ENCODE measurements around the gene BHLHE41.

Gene BHLHE41

GRCh38 chr12:26113181-26113654, 11.6 kb downstream of the BHLHE41 start:
- no peak for DNase-seq

DNA sequence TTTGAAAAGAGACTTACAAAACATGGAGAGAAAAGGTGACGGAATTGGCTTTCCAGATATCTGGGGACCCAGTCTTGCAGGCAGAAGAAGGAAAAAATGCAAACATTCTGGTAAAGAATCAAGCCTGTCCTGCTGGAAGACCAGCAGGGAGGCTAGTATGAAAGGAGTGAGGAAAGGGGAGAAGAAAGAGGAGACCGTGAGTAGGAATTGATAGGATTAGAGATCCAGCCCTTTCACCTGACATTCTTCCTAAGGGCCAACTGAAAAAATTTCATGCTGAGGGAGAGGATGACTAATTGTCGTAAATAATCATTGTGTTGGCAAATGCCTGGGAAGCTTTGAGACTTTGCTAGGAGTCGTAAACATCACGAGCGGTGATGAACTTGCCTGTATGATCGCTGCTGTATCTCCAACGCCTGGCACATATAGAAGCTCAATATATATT, 12.1 kb downstream of the BHLHE41 start:
- DNase-seq, result no peak

DNA sequence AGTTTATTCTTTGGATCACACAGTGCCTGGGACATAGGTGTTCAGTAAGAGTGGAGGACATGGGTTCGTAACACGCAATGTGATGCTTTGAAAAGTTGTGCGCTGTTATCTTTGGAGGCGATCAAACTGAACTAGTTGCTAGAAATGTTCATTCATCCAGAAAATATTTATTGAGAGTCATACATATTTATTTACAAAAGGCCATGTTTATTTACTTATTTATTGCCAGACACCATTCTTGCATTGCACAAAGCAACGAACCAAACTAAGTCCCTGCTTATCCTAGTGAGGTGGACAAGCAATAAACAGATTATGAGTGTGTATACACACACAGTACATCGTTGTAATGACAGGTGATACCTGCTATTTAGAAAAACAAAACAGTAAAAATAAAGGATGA, 12.6 kb downstream of the BHLHE41 start:
- no peak for DNase-seq

DNA sequence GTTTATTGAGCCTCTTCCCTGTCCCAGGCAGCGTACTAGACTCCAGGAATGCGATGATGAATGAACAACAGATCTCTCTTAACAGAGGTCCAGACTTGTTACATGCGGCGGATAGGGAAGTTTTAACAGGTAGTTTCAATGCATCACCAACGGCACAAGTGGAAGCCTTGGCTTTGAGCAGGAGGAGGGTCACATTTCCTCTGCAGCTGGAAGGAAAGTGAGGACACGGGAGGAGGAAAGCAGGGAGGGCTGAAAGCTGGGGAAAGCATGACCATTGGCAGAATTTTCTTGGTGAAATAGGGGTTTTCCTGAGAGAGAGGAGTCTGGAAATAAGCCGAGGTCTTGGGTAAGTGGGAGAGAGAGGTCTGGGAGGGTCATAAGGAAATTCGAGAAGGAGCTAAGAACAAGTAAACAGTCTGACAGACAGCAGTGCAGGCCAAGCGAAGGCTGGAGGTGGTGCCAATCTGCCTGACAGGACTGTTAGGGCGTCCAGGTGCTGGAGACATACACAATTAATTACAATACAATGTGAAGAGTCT, 15.4 kb downstream of the BHLHE41 start:
- no peak for DNase-seq

GRCh38 chr12:26108915-26109314, 15.9 kb downstream of the BHLHE41 start:
- no peak for DNase-seq

DNA sequence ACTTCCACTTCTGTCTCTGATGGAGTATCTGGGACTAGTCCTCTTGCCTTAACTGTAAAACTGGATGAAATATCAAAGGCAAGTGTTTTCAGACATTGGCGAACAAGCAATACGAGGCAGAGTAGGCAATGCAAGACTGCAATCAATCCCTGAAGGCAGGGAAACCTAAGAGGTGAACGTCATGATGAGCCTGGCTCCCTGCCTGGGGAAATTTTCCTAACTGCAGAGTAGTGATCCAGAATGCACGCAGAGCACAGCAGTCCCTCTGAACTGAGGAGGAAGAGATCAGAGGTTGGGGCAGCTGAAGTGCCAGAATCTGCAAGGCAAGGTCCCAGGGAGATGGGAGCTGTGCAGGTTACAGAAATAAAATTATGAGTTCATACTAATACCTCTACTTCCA, 18.5 kb downstream of the BHLHE41 start:
- no peak for DNase-seq

- no peak for DNase-seq
Observed at GRCh38 chr12:26102953-26103352, 21.9 kb downstream of the BHLHE41 start.

GRCh38 chr12:26101763-26102162, 23.1 kb downstream of the BHLHE41 start:
- no peak for DNase-seq

DNA sequence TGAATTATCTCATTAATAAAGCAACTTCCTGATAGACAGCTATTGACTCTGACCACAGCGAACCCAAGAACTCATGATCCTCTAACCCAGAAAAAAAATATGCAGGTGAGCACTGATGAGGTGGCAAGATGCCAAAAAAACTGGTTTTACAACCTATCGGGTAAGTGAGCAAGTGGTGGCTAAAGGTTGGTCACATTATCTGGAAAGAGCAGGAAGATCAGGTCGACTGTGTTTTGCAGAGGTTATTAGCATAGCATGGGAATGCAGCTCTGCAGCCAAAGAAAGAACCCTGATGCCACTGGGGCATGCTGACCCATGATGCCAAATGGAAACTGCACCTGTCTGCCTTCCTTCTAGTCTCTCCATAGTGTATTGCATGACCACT, 23.5 kb downstream of the BHLHE41 start:
- no peak for DNase-seq

DNA sequence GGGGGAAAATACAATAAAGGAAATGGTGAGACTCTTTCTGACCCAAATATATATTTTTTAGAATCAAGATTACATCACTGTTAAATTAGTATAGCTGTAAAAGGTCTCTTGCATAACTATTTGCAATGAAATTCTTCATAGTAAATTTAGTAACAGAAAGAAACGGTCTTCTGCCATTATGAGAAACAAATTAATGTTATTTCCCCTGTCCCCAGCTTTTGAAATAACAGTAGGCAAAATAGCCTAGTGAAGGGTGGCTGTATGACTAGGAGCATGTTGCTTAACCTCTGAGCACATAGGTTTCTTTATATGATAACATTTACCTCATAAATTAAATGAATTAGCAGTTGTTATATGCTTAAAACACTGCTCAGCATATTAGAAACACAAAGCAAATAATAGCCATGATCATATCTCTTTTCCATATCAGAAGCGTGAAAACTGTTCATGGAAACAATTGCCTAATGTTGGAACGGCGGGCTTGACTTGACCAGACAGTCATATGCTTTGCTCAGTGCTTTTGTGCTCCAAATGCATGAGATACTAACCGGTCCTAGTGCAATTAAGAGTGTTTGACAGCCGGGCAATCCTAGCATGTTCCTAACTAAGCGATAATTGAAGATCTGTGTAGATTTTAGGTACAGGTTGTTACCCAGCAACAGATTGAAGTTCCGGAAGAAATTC, 24.0 kb downstream of the BHLHE41 start:
- DNase-seq, result no peak

DNA sequence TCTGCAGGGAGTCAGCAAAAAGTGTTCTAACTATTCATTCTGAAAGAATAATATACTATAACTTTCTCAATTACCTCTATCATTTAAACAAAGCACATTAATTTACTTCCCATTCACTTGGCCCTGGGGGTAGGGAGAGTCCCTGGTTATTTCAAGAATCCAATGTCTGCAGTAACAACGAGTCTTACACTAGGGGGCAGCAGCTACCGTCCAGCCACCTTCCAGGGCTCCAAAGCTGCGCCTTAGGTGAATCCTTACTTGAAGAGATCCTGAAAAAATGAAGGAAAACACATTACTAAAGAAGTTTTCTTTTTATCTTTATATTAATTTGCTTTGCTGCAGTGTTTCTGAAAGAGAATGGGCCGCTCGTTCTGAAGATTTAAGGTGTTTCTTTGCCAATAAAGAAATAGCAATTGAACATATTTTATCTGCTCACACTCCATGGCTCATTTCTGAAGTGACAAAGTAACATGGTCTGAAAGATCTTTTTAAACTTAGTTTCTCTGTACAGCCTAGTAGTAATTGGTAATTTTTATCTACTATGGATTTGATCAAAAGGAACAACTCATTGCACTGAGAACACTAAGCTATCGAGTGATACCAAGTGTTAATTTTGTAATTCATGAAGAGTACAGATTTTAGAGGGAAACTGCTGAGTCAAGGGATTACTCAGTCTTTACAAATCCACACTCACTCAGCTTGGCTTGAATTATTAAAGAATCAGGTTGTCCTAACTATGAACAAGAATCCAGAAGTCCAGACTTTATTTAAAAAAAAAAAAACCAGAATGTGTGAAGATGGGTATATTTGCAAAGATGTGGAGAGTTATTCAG, 27.6 kb downstream of the BHLHE41 start:
- DNase-seq, result peak; percentile 34

- DNase-seq, result no peak
Observed at GRCh38 chr12:26096036-26096435, 28.8 kb downstream of the BHLHE41 start.

DNA sequence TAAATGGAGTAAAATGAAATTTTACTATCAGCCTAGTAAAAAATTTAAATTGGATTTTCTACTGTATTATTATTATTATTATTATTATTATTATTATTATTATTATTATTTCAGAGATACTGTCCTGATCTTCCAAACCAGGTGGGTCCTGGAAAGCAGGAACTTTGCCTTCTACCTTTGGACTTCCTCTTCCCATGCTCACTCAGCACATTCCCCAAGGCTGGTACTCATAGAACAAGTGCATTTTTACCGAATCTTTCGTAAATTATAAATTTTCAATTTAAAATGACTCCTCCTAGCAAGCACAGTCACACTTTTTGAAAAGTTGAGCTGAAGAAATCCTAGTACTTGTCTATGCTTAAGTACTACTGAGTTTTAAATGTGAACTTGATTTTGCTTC, 29.7 kb downstream of the BHLHE41 start:
- no peak for DNase-seq

GRCh38 chr12:26092346-26093105, 32.3 kb downstream of the BHLHE41 start:
- DNase-seq, result no peak

GRCh38 chr12:26091822-26092221, 33.0 kb downstream of the BHLHE41 start:
- no peak for DNase-seq

DNA sequence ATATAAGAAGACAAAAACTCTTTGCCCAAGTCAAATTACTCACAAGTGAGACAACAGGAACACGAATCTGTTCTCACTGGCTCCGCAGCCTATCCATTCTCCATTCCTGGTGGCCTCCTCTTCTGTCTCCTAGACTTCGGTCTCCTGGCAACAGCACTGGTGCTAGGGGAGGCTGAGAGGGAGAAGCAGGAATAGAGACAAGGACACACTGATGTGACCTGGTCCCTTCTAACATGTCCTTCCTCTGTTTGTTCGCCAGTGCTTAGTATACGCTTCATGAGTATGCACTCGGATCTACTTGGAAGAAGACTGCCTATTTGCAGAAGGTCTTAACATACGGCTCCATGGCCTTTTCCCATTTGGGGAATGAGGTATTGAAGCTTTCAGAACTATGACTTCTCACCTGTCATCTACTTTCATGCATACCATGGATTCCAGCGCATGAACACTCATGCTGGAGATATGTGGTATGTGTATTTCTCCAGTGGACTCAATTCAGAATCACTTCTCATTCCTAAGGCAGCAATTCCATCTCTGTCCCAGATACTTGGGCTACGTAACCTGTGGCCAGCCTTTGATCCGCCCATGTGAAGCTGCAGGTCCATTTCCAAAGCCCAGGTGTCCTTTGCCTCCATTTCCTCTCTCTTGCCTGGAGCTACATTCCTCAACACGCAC, 33.9 kb downstream of the BHLHE41 start:
- DNase-seq, result no peak

DNA sequence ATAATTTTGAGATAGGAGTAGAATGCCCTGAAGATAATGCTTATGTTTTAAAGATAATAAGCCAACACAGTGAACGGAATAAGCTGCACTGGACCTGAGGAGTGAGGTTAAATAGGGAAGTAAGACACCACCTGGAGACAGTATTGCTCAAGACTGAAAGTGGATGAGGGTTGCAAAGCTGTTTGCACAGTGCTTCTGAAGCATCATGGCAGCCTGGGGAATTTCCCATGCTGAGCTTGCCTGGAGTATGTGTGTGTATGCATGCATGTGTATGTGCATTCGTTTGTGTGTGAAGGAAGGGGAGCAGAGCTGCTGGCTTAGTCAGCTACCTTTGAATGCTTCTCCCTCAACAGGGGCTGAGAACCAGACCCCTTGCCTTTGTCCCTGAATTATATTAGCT, 35.8 kb downstream of the BHLHE41 start:
- no peak for DNase-seq

DNA sequence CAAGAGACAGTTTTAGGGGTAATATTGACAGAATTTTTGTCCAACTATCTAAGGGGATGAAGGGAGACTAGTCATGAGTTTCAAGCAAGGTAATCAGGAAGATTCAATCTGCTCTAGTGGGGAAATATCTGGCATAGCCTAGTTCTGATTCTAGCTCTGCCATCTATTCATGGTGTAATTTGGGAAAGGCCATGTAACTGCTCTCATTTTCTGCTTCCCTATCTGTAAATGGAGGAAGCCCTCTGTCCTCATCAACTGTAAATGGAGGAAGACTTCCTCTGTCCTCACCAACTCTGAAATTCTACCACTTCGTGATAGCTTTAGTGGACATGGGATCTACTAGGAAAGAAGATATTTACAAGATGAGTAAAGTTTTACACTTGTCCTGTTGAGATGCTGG, 37.9 kb downstream of the BHLHE41 start:
- no peak for DNase-seq

DNA sequence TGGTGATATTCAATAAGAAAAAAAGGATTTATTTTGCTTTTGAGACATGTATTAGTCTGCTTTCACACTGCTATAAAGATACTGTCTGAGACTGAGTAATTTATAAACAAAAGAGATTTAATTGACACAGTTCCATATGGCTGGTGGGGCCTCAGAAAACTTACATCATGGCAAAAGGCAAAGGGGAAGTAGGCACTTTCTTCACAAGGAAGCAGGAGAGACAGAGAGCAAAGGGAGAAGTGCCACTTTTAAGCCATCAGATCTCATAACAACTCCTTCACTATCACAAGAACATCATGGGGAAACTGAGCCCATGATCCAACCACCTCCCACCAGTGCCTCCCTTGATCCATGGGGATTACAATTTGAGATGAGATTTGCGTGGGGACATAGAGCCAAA, 43.9 kb downstream of the BHLHE41 start:
- no peak for DNase-seq

GRCh38 chr12:26077915-26078702, 46.7 kb downstream of the BHLHE41 start:
- no peak for DNase-seq
